Neural cell (in vitro differentiated cells): Measurements from ENCODE around the gene REPS2.

Experiments used
- MXI1 ChIP-seq: fragments of 450-650 bp; conservative IDR thresholded peaks from 2 replicates; pipeline ENCODE4 v1.6.1; 2014; ENCODE audit warnings: antibody characterized with exemption, mild to moderate bottlenecking; ENCODE audit not compliant: poor library complexity, severe bottlenecking
- POLR2AphosphoS5 ChIP-seq: IDR thresholded peaks from 2 replicates; pipeline ENCODE4 v1.6.1; 2012
- TF ChIP-seq, protein P1 (sequence below): IDR thresholded peaks from 2 replicates; pipeline ENCODE4 v1.6.1; 2012; ENCODE audit warnings: borderline replicate concordance
- TF ChIP-seq, protein P2 (sequence below): fragments of 450-650 bp; IDR thresholded peaks from 2 replicates; pipeline ENCODE4 v1.5.1; 2014; ENCODE audit warnings: antibody characterized with exemption, mild to moderate bottlenecking, moderate library complexity; ENCODE audit not compliant: poor library complexity, severe bottlenecking

DNA sequence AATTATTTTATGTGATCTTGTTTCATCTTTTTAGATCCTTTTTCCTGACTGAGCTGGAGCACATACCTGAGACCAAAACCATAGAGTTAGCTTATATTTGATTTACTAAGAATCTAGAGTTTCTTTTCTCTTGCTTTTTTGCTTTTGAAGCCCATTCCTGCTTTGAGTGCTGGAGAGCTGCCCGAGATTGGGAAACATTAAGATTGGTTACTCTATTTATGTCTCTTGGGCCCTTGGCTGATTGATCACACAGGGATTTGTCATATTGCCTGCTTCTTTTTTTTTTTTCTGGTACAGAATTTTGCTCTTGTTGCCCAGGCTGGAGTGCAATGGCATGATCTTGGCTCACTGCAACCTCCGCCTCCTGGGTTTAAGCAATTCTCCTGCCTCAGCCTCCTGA, 73.9 kb downstream of the REPS2 start:
- TF ChIP-seq, protein P1, sequence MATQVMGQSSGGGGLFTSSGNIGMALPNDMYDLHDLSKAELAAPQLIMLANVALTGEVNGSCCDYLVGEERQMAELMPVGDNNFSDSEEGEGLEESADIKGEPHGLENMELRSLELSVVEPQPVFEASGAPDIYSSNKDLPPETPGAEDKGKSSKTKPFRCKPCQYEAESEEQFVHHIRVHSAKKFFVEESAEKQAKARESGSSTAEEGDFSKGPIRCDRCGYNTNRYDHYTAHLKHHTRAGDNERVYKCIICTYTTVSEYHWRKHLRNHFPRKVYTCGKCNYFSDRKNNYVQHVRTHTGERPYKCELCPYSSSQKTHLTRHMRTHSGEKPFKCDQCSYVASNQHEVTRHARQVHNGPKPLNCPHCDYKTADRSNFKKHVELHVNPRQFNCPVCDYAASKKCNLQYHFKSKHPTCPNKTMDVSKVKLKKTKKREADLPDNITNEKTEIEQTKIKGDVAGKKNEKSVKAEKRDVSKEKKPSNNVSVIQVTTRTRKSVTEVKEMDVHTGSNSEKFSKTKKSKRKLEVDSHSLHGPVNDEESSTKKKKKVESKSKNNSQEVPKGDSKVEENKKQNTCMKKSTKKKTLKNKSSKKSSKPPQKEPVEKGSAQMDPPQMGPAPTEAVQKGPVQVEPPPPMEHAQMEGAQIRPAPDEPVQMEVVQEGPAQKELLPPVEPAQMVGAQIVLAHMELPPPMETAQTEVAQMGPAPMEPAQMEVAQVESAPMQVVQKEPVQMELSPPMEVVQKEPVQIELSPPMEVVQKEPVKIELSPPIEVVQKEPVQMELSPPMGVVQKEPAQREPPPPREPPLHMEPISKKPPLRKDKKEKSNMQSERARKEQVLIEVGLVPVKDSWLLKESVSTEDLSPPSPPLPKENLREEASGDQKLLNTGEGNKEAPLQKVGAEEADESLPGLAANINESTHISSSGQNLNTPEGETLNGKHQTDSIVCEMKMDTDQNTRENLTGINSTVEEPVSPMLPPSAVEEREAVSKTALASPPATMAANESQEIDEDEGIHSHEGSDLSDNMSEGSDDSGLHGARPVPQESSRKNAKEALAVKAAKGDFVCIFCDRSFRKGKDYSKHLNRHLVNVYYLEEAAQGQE: no peak
- TF ChIP-seq, protein P2, sequence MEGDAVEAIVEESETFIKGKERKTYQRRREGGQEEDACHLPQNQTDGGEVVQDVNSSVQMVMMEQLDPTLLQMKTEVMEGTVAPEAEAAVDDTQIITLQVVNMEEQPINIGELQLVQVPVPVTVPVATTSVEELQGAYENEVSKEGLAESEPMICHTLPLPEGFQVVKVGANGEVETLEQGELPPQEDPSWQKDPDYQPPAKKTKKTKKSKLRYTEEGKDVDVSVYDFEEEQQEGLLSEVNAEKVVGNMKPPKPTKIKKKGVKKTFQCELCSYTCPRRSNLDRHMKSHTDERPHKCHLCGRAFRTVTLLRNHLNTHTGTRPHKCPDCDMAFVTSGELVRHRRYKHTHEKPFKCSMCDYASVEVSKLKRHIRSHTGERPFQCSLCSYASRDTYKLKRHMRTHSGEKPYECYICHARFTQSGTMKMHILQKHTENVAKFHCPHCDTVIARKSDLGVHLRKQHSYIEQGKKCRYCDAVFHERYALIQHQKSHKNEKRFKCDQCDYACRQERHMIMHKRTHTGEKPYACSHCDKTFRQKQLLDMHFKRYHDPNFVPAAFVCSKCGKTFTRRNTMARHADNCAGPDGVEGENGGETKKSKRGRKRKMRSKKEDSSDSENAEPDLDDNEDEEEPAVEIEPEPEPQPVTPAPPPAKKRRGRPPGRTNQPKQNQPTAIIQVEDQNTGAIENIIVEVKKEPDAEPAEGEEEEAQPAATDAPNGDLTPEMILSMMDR: no peak
- TF ChIP-seq POLR2AphosphoS5: no peak
- no peak for TF ChIP-seq MXI1
